ENCODE data around the gene LRRC10.

LRRC10 gene

GRCh38 chr12:69601962-69602685, 8.6 kb downstream of the LRRC10 start:
- H3K9me3 ChIP-seq: no peaks in the 10 kb centered on the region
- no peaks in the 10 kb centered on the region for H3K27me3 ChIP-seq
- H3K4me3 ChIP-seq (ENCODE audit: low read depth in 1 of 2, low read length in 1 of 2): no peak overlapping the region
- H3K27ac ChIP-seq: no peak overlapping the region
- TF ChIP-seq, protein P1, sequence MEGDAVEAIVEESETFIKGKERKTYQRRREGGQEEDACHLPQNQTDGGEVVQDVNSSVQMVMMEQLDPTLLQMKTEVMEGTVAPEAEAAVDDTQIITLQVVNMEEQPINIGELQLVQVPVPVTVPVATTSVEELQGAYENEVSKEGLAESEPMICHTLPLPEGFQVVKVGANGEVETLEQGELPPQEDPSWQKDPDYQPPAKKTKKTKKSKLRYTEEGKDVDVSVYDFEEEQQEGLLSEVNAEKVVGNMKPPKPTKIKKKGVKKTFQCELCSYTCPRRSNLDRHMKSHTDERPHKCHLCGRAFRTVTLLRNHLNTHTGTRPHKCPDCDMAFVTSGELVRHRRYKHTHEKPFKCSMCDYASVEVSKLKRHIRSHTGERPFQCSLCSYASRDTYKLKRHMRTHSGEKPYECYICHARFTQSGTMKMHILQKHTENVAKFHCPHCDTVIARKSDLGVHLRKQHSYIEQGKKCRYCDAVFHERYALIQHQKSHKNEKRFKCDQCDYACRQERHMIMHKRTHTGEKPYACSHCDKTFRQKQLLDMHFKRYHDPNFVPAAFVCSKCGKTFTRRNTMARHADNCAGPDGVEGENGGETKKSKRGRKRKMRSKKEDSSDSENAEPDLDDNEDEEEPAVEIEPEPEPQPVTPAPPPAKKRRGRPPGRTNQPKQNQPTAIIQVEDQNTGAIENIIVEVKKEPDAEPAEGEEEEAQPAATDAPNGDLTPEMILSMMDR (IDR thresholded peaks at IDR 0.05): no peak
- no peaks in the 10 kb centered on the region for H3K4me1 ChIP-seq (ENCODE audit: control insufficient read depth in 1 of 2, insufficient read depth in 1 of 2, low read depth in 1 of 2, low read length in 1 of 2)
- peaks cover 46% of the 10 kb centered on the region for H3K36me3 ChIP-seq

GRCh38 chr12:69600804-69601203, 9.9 kb downstream of the LRRC10 start:
- Histone ChIP-seq H3K27ac (no peak overlapping the region), H3K36me3 (peaks cover 54% of the 10 kb centered on the region), H3K27me3 (no peaks in the 10 kb centered on the region), H3K4me3 (ENCODE audit: low read depth in 1 of 2, low read length in 1 of 2) (no peak overlapping the region), H3K4me1 (ENCODE audit: control insufficient read depth in 1 of 2, insufficient read depth in 1 of 2, low read depth in 1 of 2, low read length in 1 of 2) (no peaks in the 10 kb centered on the region), H3K9me3 (no peaks in the 10 kb centered on the region)
- TF ChIP-seq, protein P1 (IDR thresholded peaks at IDR 0.05): no peak

GRCh38 chr12:69598174-69598753, 12.4 kb downstream of the LRRC10 start:
- H3K9me3 ChIP-seq: no peaks in the 10 kb centered on the region
- H3K27ac ChIP-seq: no peak overlapping the region
- no peaks in the 10 kb centered on the region for H3K27me3 ChIP-seq
- H3K4me3 ChIP-seq (ENCODE audit: low read depth in 1 of 2, low read length in 1 of 2): no peak overlapping the region
- TF ChIP-seq, protein P1 (IDR thresholded peaks at IDR 0.05): no peak
- peaks cover 67% of the 10 kb centered on the region for H3K36me3 ChIP-seq
- H3K4me1 ChIP-seq (ENCODE audit: control insufficient read depth in 1 of 2, insufficient read depth in 1 of 2, low read depth in 1 of 2, low read length in 1 of 2): no peaks in the 10 kb centered on the region

DNA sequence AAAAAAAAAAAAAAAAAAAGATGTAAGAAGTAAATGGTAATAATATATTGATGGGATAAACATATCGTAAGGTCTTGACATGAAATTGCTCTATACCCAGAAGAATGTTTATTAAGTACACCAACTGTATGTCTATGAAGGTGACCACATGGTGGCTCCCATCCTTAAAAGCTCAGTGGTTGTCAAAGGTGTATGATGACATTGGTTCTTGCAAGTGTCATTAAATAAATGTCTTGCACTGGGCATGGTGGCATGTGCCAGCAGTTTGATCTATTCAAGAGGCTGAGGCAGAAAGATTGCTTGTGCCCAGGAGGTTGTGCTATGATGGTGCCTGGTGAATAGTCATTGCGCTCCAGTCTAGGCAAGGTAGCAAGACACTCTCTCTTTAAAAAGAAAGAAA, 15.0 kb downstream of the LRRC10 start:
- no peaks in the 10 kb centered on the region for H3K9me3 ChIP-seq
- H3K4me1 ChIP-seq (ENCODE audit: control insufficient read depth in 1 of 2, insufficient read depth in 1 of 2, low read depth in 1 of 2, low read length in 1 of 2): no peaks in the 10 kb centered on the region
- H3K27me3 ChIP-seq: no peaks in the 10 kb centered on the region
- H3K27ac ChIP-seq: no peak overlapping the region
- TF ChIP-seq, protein P1 (IDR thresholded peaks at IDR 0.05): no peak
- H3K4me3 ChIP-seq (ENCODE audit: low read depth in 1 of 2, low read length in 1 of 2): no peak overlapping the region
- peaks cover 73% of the 10 kb centered on the region for H3K36me3 ChIP-seq

DNA sequence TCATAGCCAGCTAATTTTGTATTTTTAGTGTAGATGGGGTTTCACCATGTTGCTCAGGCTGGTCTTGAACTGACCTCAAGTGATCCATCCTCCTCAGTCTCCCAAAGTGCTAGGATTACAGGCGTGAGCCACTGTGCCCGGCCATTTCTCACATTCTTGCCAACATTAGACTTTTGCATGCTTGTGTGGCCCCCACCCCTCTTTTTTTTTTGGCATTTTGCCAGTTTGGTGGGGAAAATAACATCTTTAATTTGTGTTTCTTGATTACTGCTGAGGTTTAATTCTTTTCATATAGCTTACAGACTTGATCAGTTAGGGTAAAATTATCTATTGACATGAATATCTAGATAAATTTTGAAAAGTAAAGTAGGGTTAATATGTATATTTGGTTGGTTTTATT, 21.6 kb downstream of the LRRC10 start:
- TF ChIP-seq, protein P1 (IDR thresholded peaks at IDR 0.05): no peak
- Histone ChIP-seq H3K9me3 (no peaks in the 10 kb centered on the region), H3K4me3 (ENCODE audit: low read depth in 1 of 2, low read length in 1 of 2) (no peak overlapping the region), H3K27ac (no peak overlapping the region), H3K36me3 (peaks cover 32% of the 10 kb centered on the region), H3K4me1 (ENCODE audit: control insufficient read depth in 1 of 2, insufficient read depth in 1 of 2, low read depth in 1 of 2, low read length in 1 of 2) (peaks cover 9% of the 10 kb centered on the region in 2 experiments), H3K27me3 (no peaks in the 10 kb centered on the region)

All from neutrophil (primary cell).